Astrocyte of the spinal cord (primary cell): ENCODE measurements around the gene ZFP92.
"Not testable (repeated sequence)": the region's sequence is repeated elsewhere in the genome, so short reads cannot be mapped to it uniquely, and the experiment has no call there.

Source experiments
- DNase-seq: peaks from one replicate; pipeline ENCODE4 v3.0.0; 2011; ENCODE audit warnings: low read depth, low spot score
- H3K4me3 ChIP-seq: 2 replicates; pipeline ENCODE4 v1.5.1; 2011; ENCODE audit warnings: low read depth, mild to moderate bottlenecking, low read length, moderate library complexity
- CTCF ChIP-seq: IDR thresholded peaks from 2 replicates; pipeline ENCODE4 v1.5.1; 2012; ENCODE audit warnings: low read depth, mild to moderate bottlenecking, low read length, inconsistent platforms
- in situ Hi-C: cut with HindIII; loops from 2 replicates; pipeline ENCODE4 v1.10.0; 2017; ENCODE audit warnings: low sequenced_read_pairs

Gene ZFP92

GRCh38 chrX:153384390-153384789 is 26.9 kb upstream of the ZFP92 start:
- no peak for TF ChIP-seq CTCF
- in situ Hi-C loops, result no loop called here
- no peak for DNase-seq
- no peak overlapping the region for H3K4me3 ChIP-seq

GRCh38 chrX:153384973-153385372 is 26.3 kb upstream of the ZFP92 start:
- in situ Hi-C loops, DNase-seq, H3K4me3 ChIP-seq: not testable (repeated sequence)

- H3K4me3 ChIP-seq, result no peak overlapping the region
- no peak for DNase-seq
- no peak for TF ChIP-seq CTCF
- in situ Hi-C loops, result no loop called here
These were observed 25.2 kb upstream of the ZFP92 start for GRCh38 chrX:153386097-153386496.

- DNase-seq, result no peak
- in situ Hi-C loops, result no loop called here
- TF ChIP-seq CTCF, result no peak
- no peak overlapping the region for H3K4me3 ChIP-seq
These were observed 23.9 kb upstream of the ZFP92 start for GRCh38 chrX:153387345-153387744.

- no peak for TF ChIP-seq CTCF
- no peak for DNase-seq
- in situ Hi-C loops, result no loop called here
- no peak overlapping the region for H3K4me3 ChIP-seq
These were observed 23.1 kb upstream of the ZFP92 start for GRCh38 chrX:153387987-153388721.

- no peak for TF ChIP-seq CTCF
- in situ Hi-C loops, result no loop called here
- DNase-seq, result no peak
- no peak overlapping the region for H3K4me3 ChIP-seq
These were observed 22.4 kb upstream of the ZFP92 start for GRCh38 chrX:153388722-153389459.

GRCh38 chrX:153389460-153389768 is 21.9 kb upstream of the ZFP92 start:
- in situ Hi-C loops, DNase-seq, H3K4me3 ChIP-seq: not testable (repeated sequence)
